Testis (tissue), 3 donors: ENCODE data around the gene ZBTB7C. TPM values are rescaled to one million over a fixed set of nuclear protein-coding genes. Genes with fewer than 3 reads are reported as not detected.

ENCODE experiments used
- DNase-seq: peaks from one replicate; pipeline ENCODE4 v3.0.0-alpha.2; 2019
- H3K27ac ChIP-seq, 2 donors: fragments of 200-600 bp; sonication (generic); one replicate each; pipeline ENCODE4 v1.5.1; 2019
- H3K27me3 ChIP-seq: fragments of 200-600 bp; sonication (generic); one replicate; pipeline ENCODE4 v1.5.1; 2019
- H3K36me3 ChIP-seq: fragments of 200-600 bp; sonication (generic); one replicate; pipeline ENCODE4 v1.5.1; 2017; ENCODE audit warnings: low read depth; ENCODE audit errors: missing control alignments
- H3K4me1 ChIP-seq: fragments of 200-600 bp; sonication (generic); one replicate; pipeline ENCODE4 v1.5.1; 2019
- H3K4me3 ChIP-seq, 2 donors: fragments of 200-600 bp; sonication (generic); one replicate each; pipeline ENCODE4 v1.5.1; 2017 to 2019
- H3K9me3 ChIP-seq: fragments of 200-600 bp; sonication (generic); one replicate; pipeline ENCODE4 v1.5.1; 2017
- POLR2A ChIP-seq: fragments of 450-650 bp; IDR thresholded peaks from one replicate; pipeline ENCODE4 v1.6.1; 2017; ENCODE audit warnings: antibody characterized with exemption, mild to moderate bottlenecking, moderate library complexity
- WGBS, 2 donors: methylation state at CpG; one replicate each; pipeline ENCODE4 v1.1.5; 2018; 5-methylcytosine and 5-hydroxymethylcytosine counted together
- intact Hi-C: fragments of 100-400 bp; cut with DNase I; formaldehyde crosslinking; loops from one replicate; pipeline ENCODE4 v1.15.1; 2023; ENCODE audit warnings: low total_unique reads
- polyA plus RNA-seq: library from polyadenylated mRNA; stranded (reverse); fragments of 350-450 nt; fragmentation: Illumina TruSeq; extraction: RNeasy Lipid Tissue Mini Kit (QIAGEN cat#74804); gene quantifications from one replicate; pipeline ENCODE4 v1.2.3, GENCODE V29; 2014; ENCODE audit warnings: low read depth, low replicate concordance; ENCODE audit not compliant: insufficient read depth
- total RNA-seq, 2 donors: library from RNA; depleted of rRNA; stranded (reverse); fragments of >200 nt; gene quantifications; one replicate each; pipeline ENCODE4 v1.2.3, GENCODE V29; 2016
- TF ChIP-seq, protein P1 (sequence below), 3 experiments: fragments of 450-650 bp in 2 of 3; fragments of 200-600 bp in 1 of 3; sonication (generic) in 1 of 3; IDR thresholded peaks; one replicate each; pipeline ENCODE4 v1.5.1; 2016 to 2019; ENCODE audit warnings: antibody characterized with exemption in 3 of 3, mild to moderate bottlenecking in 2 of 3, moderate library complexity in 1 of 3

Gene ZBTB7C
- total and polyA plus RNA-seq, 3 donors from 2014 or later = 14.1 to 65.4 (median 42.4) TPM

DNA sequence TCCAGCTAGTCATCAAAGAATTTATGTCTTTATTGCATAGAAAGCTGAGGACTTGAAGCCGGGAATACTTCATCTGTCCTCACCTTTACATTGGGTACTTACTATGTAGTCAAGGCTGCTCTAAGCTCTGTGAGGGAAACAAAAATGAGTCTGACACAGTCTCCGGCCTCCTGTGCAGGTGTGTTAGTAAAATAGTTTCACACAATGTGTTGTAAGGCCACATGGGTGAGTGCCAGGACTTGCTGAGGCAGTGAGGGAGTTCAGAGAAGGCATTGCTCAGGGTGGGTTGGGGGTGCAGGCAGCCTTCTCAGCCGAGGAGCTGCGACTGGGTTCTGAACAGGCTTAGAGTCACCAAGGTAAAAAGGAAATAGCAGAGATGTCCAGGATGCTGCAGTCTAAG, 424.2 kb downstream of the ZBTB7C start:
- Histone ChIP-seq H3K27me3 (no peaks in the 10 kb centered on the region), H3K36me3 (no peaks in the 10 kb centered on the region), H3K9me3 (no peaks in the 10 kb centered on the region), H3K4me1 (no peaks in the 10 kb centered on the region), H3K4me3 (no peak overlapping the region), H3K27ac (no peak overlapping the region)
- DNase-seq = no peak
- intact Hi-C loops = no loop called here
- TF ChIP-seq, protein P1, sequence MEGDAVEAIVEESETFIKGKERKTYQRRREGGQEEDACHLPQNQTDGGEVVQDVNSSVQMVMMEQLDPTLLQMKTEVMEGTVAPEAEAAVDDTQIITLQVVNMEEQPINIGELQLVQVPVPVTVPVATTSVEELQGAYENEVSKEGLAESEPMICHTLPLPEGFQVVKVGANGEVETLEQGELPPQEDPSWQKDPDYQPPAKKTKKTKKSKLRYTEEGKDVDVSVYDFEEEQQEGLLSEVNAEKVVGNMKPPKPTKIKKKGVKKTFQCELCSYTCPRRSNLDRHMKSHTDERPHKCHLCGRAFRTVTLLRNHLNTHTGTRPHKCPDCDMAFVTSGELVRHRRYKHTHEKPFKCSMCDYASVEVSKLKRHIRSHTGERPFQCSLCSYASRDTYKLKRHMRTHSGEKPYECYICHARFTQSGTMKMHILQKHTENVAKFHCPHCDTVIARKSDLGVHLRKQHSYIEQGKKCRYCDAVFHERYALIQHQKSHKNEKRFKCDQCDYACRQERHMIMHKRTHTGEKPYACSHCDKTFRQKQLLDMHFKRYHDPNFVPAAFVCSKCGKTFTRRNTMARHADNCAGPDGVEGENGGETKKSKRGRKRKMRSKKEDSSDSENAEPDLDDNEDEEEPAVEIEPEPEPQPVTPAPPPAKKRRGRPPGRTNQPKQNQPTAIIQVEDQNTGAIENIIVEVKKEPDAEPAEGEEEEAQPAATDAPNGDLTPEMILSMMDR (IDR thresholded peaks at IDR 0.05) = no peak
- TF ChIP-seq POLR2A = no peak
- WGBS, 2 donors = 81 to 83% methylated on average over 4 of the region's 4 CpGs

DNA sequence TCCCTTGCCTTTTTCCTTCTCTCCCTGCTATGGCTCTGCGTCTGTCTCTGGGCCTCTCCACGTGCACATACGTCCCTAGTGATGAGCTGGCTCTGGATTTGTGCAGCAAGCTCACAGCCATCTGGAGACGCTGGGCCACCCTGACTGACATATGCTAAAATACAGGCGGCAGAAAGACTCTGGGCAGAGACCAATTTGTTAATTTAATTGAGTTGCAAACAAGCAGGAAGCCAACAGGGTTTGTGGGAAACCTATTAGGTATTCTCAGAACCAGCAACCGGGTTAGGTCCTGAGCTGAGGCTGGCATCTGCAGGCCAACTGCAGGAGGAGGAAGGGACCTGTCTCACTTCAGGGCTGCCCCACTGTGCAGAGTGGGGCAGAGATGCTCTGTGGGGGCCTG, 425.2 kb downstream of the ZBTB7C start:
- H3K9me3 ChIP-seq = no peaks in the 10 kb centered on the region
- no peaks in the 10 kb centered on the region for H3K27me3 ChIP-seq
- no peaks in the 10 kb centered on the region for H3K36me3 ChIP-seq
- WGBS, 2 donors = 86 to 91% methylated on average over 6 of the region's 6 CpGs
- DNase-seq = no peak
- no peaks in the 10 kb centered on the region for H3K4me1 ChIP-seq
- H3K27ac ChIP-seq = no peak overlapping the region
- TF ChIP-seq, protein P1 (IDR thresholded peaks at IDR 0.05) = no peak
- TF ChIP-seq POLR2A = no peak
- no peak overlapping the region for H3K4me3 ChIP-seq
- intact Hi-C loops = no loop called here

- intact Hi-C loops = no loop called here
- 87 to 91% methylated on average over 2 of the region's 2 CpGs for WGBS, 2 donors
- no peak overlapping the region for H3K27ac ChIP-seq
- no peaks in the 10 kb centered on the region for H3K4me1 ChIP-seq
- no peaks in the 10 kb centered on the region for H3K36me3 ChIP-seq
- no peak for DNase-seq
- no peak overlapping the region for H3K4me3 ChIP-seq
- H3K27me3 ChIP-seq = no peaks in the 10 kb centered on the region
- H3K9me3 ChIP-seq = no peaks in the 10 kb centered on the region
- no peak for TF ChIP-seq POLR2A
- TF ChIP-seq, protein P1 (IDR thresholded peaks at IDR 0.05) = no peak
Measured at GRCh38 chr18:47983055-47983454, 426.1 kb downstream of the ZBTB7C start.

GRCh38 chr18:47981830-47982229, 427.4 kb downstream of the ZBTB7C start:
- no peaks in the 10 kb centered on the region for H3K4me1 ChIP-seq
- no peaks in the 10 kb centered on the region for H3K36me3 ChIP-seq
- H3K27me3 ChIP-seq = no peaks in the 10 kb centered on the region
- DNase-seq = no peak
- 97 to 98% methylated on average over 4 of the region's 4 CpGs for WGBS, 2 donors
- H3K4me3 ChIP-seq = no peak overlapping the region
- no peak for TF ChIP-seq POLR2A
- TF ChIP-seq, protein P1 (IDR thresholded peaks at IDR 0.05) = no peak
- intact Hi-C loops = no loop called here
- H3K9me3 ChIP-seq = no peaks in the 10 kb centered on the region
- no peak overlapping the region for H3K27ac ChIP-seq

DNA sequence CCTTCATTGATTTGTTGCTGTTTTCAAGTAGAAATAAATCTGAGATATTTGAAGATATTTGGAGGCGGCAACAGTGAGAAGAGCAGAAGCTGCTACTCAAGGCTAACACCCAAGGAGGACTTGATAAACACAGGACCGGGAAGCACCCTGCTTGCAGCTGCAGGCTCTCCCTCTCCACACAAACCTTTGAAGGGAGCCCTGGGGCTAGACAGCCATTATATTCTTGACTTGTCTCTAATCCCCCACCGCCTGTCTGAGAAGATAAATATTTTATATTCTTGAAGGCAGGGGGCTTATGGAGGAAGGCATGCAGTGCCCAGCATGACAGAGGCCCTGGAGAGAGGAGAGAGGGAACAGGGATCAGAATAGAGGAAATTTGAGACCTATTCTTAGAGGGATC, 427.9 kb downstream of the ZBTB7C start:
- H3K9me3 ChIP-seq = no peaks in the 10 kb centered on the region
- H3K27ac ChIP-seq = no peak overlapping the region
- TF ChIP-seq POLR2A = no peak
- TF ChIP-seq, protein P1 (IDR thresholded peaks at IDR 0.05) = no peak
- H3K36me3 ChIP-seq = no peaks in the 10 kb centered on the region
- H3K27me3 ChIP-seq = no peaks in the 10 kb centered on the region
- H3K4me1 ChIP-seq = no peaks in the 10 kb centered on the region
- intact Hi-C loops = no loop called here
- 60 to 72% methylated on average over 3 of the region's 3 CpGs for WGBS, 2 donors
- no peak overlapping the region for H3K4me3 ChIP-seq
- DNase-seq = no peak
